Posterior vena cava (tissue), 2 donors: ENCODE measurements around the gene MYLK4. TPM values are rescaled to one million over a fixed set of nuclear protein-coding genes. Genes with fewer than 3 reads are reported as not detected.

Experiments used
- DNase-seq: peaks from one replicate; pipeline ENCODE4 v3.0.0-alpha.2; 2020; ENCODE audit warnings: low spot score
- intact Hi-C, 2 donors: fragments of 100-400 bp; cut with DNase I; formaldehyde crosslinking; loops; one replicate each; pipeline versions ENCODE4 v1.14.1 to v1.14.2; 2022 to 2023
- total RNA-seq, 2 donors: library from RNA; stranded (reverse); fragmentation: NEBNext Ultra II Directional; extraction: Animal tissue kit (Norgen Biotek cat#: 25700); gene quantifications; one replicate each; pipeline ENCODE4 v1.2.1, GENCODE V29; 2021
- donor health status: DM: yes; HTN: yes; CAD: no.
- donor health status: DM: yes; HTN: yes; CAD: no.

Gene MYLK4
- total RNA-seq, 2 donors from 2014 or later: 0.67 to 0.74 TPM

- DNase-seq: no peak
- intact Hi-C loops: no loop called here
Measured at GRCh38 chr6:2626401-2626800, 124.3 kb downstream of the MYLK4 start.

GRCh38 chr6:2625581-2625980, 125.1 kb downstream of the MYLK4 start:
- intact Hi-C loops: no loop called here

GRCh38 chr6:2624177-2624576, 126.5 kb downstream of the MYLK4 start:
- intact Hi-C loops: no loop called here

More at GRCh38 chr6:2625581-2625980, 125.1 kb downstream of the MYLK4 start:
- DNase-seq: no peak

DNA sequence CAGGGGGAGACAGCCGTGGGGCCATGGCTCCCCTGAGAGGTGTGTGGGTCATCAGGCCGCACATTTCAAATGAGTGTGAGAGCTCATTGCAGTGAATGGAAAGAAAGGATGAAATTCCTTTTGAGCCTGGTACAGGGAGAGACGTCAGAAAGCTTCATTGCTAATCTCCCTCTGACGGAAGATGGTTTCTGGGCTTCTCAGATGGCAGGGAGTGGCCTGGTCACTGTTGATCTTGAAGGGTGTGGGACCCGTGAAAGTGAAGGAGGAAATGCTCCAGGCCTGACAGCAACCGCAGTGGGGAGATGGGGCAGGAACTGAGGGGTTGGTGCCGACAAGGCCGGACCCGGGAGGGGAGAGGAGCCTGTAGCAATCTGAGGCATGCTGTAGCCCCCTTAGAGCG, 127.4 kb downstream of the MYLK4 start:
- intact Hi-C loops: no loop called here

More at GRCh38 chr6:2624177-2624576, 126.5 kb downstream of the MYLK4 start:
- no peak for DNase-seq

GRCh38 chr6:2622671-2623070, 128.1 kb downstream of the MYLK4 start:
- no peak for DNase-seq
- intact Hi-C loops: no loop called here

More for the DNA sequence above, 127.4 kb downstream of the MYLK4 start:
- DNase-seq: no peak

- no peak for DNase-seq
- intact Hi-C loops: no loop called here
Measured at GRCh38 chr6:2619651-2620050, 131.1 kb downstream of the MYLK4 start.

DNA sequence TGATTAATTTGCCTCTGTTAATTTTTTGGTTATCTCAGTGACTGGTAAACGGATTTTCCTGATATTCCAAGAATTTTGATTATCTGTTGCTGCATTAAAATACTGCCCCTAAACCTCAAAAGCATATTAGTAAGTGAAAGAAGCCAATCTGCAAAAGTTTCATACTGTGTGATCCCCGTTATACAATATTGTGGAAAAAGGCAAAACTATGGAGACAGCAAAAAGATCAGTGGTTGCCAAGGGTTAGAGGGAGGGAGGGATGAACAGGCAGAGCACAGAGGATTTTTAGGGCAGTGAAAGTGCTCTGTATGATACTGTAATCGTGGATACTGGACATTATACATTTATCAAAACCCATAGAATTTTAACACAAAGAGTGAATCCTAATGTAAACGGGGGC, 133.0 kb downstream of the MYLK4 start:
- intact Hi-C loops: no loop called here
- no peak for DNase-seq

DNA sequence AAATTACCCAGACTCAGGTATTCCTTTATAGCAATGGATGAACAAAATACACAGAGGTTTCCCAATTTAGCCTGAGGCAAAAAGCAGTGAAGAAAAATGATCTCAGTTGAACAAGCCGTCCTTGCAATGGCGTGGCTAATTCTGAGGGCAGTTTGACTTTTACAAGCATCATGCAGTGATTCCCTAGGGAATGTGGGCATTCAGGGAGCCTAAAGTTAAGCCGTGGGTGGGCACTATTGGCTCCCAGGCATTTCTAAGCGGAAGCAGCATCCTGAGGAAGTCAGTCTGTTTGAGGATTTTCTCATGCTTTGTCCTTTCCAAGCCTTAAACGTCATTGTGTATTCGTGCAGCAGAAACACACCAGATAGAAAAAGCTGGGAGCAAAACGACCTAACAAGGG, 133.9 kb downstream of the MYLK4 start:
- DNase-seq: no peak
- intact Hi-C loops: no loop called here

DNA sequence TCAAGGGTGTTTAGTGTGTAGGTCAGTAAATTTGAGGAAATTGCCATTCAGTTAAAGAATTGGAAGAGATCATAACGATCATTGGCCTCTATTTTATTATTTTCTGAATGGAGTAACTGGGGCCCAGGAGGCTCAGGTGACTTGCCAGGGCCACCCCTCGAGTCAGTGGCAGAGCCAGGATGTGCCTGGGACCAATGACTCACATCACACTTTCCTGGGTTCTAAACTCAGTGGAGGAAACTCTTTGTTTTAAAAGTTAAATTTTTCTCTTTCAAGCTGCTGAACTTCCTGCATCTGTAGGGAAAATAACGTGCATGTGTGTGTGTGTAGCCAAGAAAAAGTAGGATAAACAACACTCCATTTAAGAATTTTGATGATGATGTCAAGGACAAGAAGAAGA, 135.5 kb downstream of the MYLK4 start:
- intact Hi-C loops: no loop called here

DNA sequence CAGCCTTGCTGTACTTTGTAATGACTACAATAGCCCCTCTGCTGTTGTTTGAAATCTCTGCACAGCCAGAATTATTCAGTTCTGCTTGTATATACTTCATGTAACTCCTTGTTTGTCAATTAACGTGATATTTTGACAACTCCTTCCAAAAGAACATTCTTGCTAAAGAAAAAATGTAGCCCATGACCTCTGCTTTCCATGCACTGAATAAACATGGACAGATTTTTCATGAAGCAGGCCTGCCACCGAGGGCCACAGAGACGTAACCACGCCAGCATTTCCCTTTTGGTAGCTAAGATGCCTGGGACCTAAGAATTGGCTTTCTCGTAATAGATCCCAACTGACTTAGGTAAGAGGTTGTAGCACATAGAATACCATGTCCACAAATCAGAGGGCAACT, 135.9 kb downstream of the MYLK4 start:
- no peak for DNase-seq

More for the DNA sequence above, 135.5 kb downstream of the MYLK4 start:
- DNase-seq: no peak

DNA sequence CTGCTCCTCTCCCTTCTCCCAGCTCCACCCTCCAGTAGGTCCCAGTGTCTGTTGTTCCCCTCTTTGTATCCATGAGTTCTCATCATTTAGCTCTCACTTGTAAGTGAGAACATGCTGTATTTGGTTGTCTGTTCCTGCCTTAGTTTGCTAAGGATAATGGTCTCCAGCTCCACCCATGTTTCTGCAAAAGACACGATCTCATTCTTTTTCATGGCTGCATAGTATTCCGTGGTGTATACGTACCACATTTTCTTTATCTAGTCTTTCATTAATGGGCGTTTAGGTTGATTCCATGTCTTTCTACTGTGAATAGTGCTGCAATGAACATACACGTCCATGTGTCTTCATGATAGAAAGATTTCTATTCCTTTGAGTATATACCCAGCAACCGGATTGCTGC, 136.6 kb downstream of the MYLK4 start:
- intact Hi-C loops: no loop called here
- DNase-seq: no peak

More for the DNA sequence above, 135.9 kb downstream of the MYLK4 start:
- intact Hi-C loops: no loop called here

Other genes starting within 250 kb of the MYLK4 start
- gene WRNIP1, start 14.5 kb upstream of the MYLK4 start, total RNA-seq: 10 to 100 TPM; 21.7 to 26.1 TPM
- gene SERPINB1, start 90.9 kb upstream of the MYLK4 start, total RNA-seq: 10 to 100 TPM; 30.8 to 44.0 TPM
- 10 to 100 TPM in 1 of 2 donors, 1 to 10 TPM in 1; 9.9 to 12.8 TPM for gene SERPINB9, start 152.4 kb upstream of the MYLK4 start, total RNA-seq
- 10 to 100 TPM; 90.7 to 98.3 TPM for gene SERPINB6, start 220.6 kb upstream of the MYLK4 start, total RNA-seq
- 10 to 100 TPM; 27.7 to 42.4 TPM for gene NQO2, start 249.0 kb upstream of the MYLK4 start, total RNA-seq